MM.1S (cell line): ENCODE data around the gene PDZRN4.

Experiments
- DNase-seq: peaks from one replicate; pipeline ENCODE4 v3.0.0-alpha.2; 2015
- H2AFZ ChIP-seq: fragments of 300-600 bp; sonication (generic); 2 replicates; pipeline ENCODE4 v1.6.0; 2016; ENCODE audit warnings: antibody characterized with exemption, low read length
- H3F3A ChIP-seq: fragments of 300-600 bp; sonication (generic); 2 replicates; pipeline ENCODE4 v1.6.1; 2016; ENCODE audit warnings: mild to moderate bottlenecking, antibody characterized with exemption, low read length, moderate library complexity, mixed read lengths; ENCODE audit not compliant: insufficient read depth
- H3K27ac ChIP-seq: fragments of 300-600 bp; sonication (generic); 2 replicates; pipeline ENCODE4 v1.5.1; 2016; ENCODE audit warnings: mild to moderate bottlenecking, low read length
- H3K27me3 ChIP-seq: fragments of 300-600 bp; sonication (generic); replicated peaks from 2 replicates; pipeline ENCODE4 v1.6.0; 2016; ENCODE audit warnings: low read length; ENCODE audit not compliant: insufficient read depth
- H3K36me3 ChIP-seq: fragments of 300-600 bp; sonication (generic); replicated peaks from 2 replicates; pipeline ENCODE4 v1.6.1; 2016; ENCODE audit warnings: mild to moderate bottlenecking, low read length, mixed read lengths; ENCODE audit not compliant: insufficient read depth
- H3K4me1 ChIP-seq: fragments of 300-600 bp; sonication (generic); 2 replicates; pipeline ENCODE4 v1.6.1; 2016; ENCODE audit warnings: low read length, mixed read lengths
- H3K4me2 ChIP-seq: fragments of 300-600 bp; sonication (generic); 2 replicates; pipeline ENCODE4 v1.6.0; 2016; ENCODE audit warnings: low read depth, low read length
- H3K4me3 ChIP-seq: fragments of 300-600 bp; sonication (generic); 2 replicates; pipeline ENCODE4 v1.5.1; 2016; ENCODE audit warnings: low read length, mixed read lengths
- H3K79me2 ChIP-seq: fragments of 300-600 bp; sonication (generic); 2 replicates; pipeline ENCODE4 v1.6.1; 2016; ENCODE audit warnings: mixed run types, low read length, mixed read lengths
- H3K9ac ChIP-seq: fragments of 300-600 bp; sonication (generic); 2 replicates; pipeline ENCODE4 v1.6.1; 2016; ENCODE audit warnings: low read length, mixed read lengths
- H3K9me2 ChIP-seq: fragments of 300-600 bp; sonication (generic); replicated peaks from 2 replicates; pipeline ENCODE4 v1.6.1; 2016; ENCODE audit warnings: mild to moderate bottlenecking, low read length, mixed read lengths; ENCODE audit not compliant: insufficient read depth
- H3K9me3 ChIP-seq: fragments of 300-600 bp; sonication (generic); replicated peaks from 2 replicates; pipeline ENCODE4 v1.6.1; 2016; ENCODE audit warnings: mild to moderate bottlenecking, low read length, mixed read lengths; ENCODE audit not compliant: insufficient read depth
- H4K20me1 ChIP-seq: fragments of 300-600 bp; sonication (generic); 2 replicates; pipeline ENCODE4 v1.6.1; 2016; ENCODE audit warnings: mild to moderate bottlenecking, low read length, moderate library complexity, mixed read lengths; ENCODE audit not compliant: insufficient read depth
- CTCF ChIP-seq: fragments of 300-600 bp; sonication (generic); IDR thresholded peaks from 2 replicates; pipeline ENCODE4 v1.5.1; 2016; ENCODE audit warnings: antibody characterized with exemption, low read length, mixed read lengths
- EZH2 ChIP-seq: fragments of 300-600 bp; sonication (generic); optimal IDR thresholded peaks from 2 replicates; pipeline ENCODE3; 2017; ENCODE audit warnings: low read depth, mild to moderate bottlenecking, antibody characterized with exemption, low read length, mixed read lengths
- EZH2phosphoT487 ChIP-seq: fragments of 300-600 bp; sonication (generic); IDR thresholded peaks from 2 replicates; pipeline ENCODE4 v1.6.1; 2018; ENCODE audit warnings: antibody characterized with exemption, low read length

PDZRN4 gene

DNA sequence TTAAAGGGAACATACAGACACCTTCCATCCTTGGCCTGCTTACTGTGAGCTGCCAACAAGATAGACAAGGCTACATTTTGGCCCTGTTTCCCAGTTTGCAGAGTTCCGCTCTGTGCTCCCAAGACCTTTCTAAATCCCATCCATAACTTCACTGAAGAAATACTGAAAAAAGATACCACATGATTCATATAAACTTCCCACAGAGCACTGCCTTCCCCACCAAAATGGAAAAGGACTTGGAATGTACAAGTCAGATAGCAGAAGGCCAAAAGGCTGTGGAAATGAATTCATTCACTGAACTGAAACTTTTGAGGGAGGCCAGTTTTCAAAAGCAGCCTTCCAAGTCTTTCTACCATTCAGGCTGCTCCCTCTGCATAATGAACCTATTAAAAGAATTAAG lies 29.6 kb downstream of the PDZRN4 start:
- Histone ChIP-seq H3K9me2 (no peaks in the 10 kb centered on the region), H3K79me2 (no peaks in the 10 kb centered on the region), H4K20me1 (no peaks in the 10 kb centered on the region), H3K4me1 (no peaks in the 10 kb centered on the region), H3K27ac (no peak overlapping the region), H3K27me3 (no peaks in the 10 kb centered on the region), H2AFZ (no peak overlapping the region), H3K9me3 (no peaks in the 10 kb centered on the region), H3K9ac (no peak overlapping the region), H3F3A (no peaks in the 10 kb centered on the region), H3K4me3 (no peak overlapping the region), H3K36me3 (no peaks in the 10 kb centered on the region), H3K4me2 (no peak overlapping the region)
- no peak for DNase-seq
- TF ChIP-seq EZH2: no peak
- no peak for TF ChIP-seq CTCF
- TF ChIP-seq EZH2phosphoT487: no peak

- TF ChIP-seq EZH2phosphoT487 (no peak), CTCF (no peak), EZH2 (no peak)
- H3K27ac ChIP-seq: no peak overlapping the region
- no peaks in the 10 kb centered on the region for H3K27me3 ChIP-seq
- no peak overlapping the region for H3K4me2 ChIP-seq
- H3K4me1 ChIP-seq: no peaks in the 10 kb centered on the region
- no peak for DNase-seq
- H3F3A ChIP-seq: no peaks in the 10 kb centered on the region
- H3K9ac ChIP-seq: no peak overlapping the region
- H4K20me1 ChIP-seq: no peaks in the 10 kb centered on the region
- H3K9me3 ChIP-seq: no peaks in the 10 kb centered on the region
- no peaks in the 10 kb centered on the region for H3K36me3 ChIP-seq
- H3K79me2 ChIP-seq: no peaks in the 10 kb centered on the region
- H2AFZ ChIP-seq: no peak overlapping the region
- H3K9me2 ChIP-seq: no peaks in the 10 kb centered on the region
- no peak overlapping the region for H3K4me3 ChIP-seq
These were observed 32.8 kb downstream of the PDZRN4 start for GRCh38 chr12:41220931-41221330.

DNA sequence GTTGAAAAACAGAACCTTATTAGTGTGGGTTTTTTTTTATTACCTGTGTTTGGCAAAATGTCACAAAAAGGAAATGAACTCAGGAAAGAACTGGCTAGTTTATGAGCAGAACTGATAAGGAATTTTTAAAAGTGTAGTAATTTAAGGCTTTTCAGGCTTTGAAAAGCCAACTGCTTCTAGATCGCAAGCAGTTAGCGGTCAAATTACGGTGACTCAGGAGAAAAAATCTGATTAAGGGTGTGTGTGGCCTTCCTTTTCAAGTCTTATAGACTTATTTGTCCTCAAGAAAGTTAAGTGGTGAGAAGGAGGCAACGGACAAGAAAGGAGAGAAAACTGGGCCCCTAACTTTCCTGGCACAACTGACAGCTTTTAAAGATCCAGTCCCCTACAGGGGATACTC lies 33.4 kb downstream of the PDZRN4 start:
- no peak overlapping the region for H3K4me2 ChIP-seq
- no peaks in the 10 kb centered on the region for H4K20me1 ChIP-seq
- H3K79me2 ChIP-seq: no peaks in the 10 kb centered on the region
- H2AFZ ChIP-seq: no peak overlapping the region
- H3F3A ChIP-seq: no peaks in the 10 kb centered on the region
- H3K4me3 ChIP-seq: no peak overlapping the region
- no peak for TF ChIP-seq EZH2
- no peak for TF ChIP-seq EZH2phosphoT487
- TF ChIP-seq CTCF: no peak
- H3K27me3 ChIP-seq: no peaks in the 10 kb centered on the region
- H3K27ac ChIP-seq: no peak overlapping the region
- H3K9ac ChIP-seq: no peak overlapping the region
- no peaks in the 10 kb centered on the region for H3K4me1 ChIP-seq
- no peaks in the 10 kb centered on the region for H3K9me3 ChIP-seq
- H3K9me2 ChIP-seq: no peaks in the 10 kb centered on the region
- H3K36me3 ChIP-seq: no peaks in the 10 kb centered on the region
- no peak for DNase-seq
